GM23338 (cell line): ENCODE results near the gene ANAPC2. TPM values are rescaled to one million over a fixed set of nuclear protein-coding genes. Genes with fewer than 3 reads are reported as not detected.

ENCODE experiments used
- microRNA-seq: library from miRNA; unstranded; fragments of <30 nt; microRNA quantifications from one replicate; pipeline ENCODE4, GENCODE V29; 2017
- polyA plus RNA-seq: library from polyadenylated mRNA; unstranded; fragments of >200 nt; fragmentation: Nextera tagmentation; extraction: Ambion mirVana; gene quantifications from 2 replicates; pipeline ENCODE4 v1.2.1, GENCODE V29; 2016
- small RNA-seq: library from RNA; depleted of rRNA; stranded (forward); fragments of <200 nt; gene quantifications from one replicate; pipeline ENCODE3, GENCODE V24; 2014; ENCODE audit warnings: low replicate concordance
- total RNA-seq: library from RNA; depleted of rRNA; stranded (reverse); fragments of >200 nt; shearing (Covaris generic); gene quantifications from 2 replicates; pipeline ENCODE4 v1.2.3, GENCODE V29; 2014; rRNA removed

Gene ANAPC2
- total and polyA plus RNA-seq, 2 experiments from 2014 or later: 16.4 to 42.9 TPM

Small RNA genes within 50 kb of the gene (microRNA-seq; reads per million reads assigned to microRNA genes)
- not detected for gene MIR3621

Small RNA genes within 50 kb of the gene (small RNA-seq; reads per million reads assigned to genes)
- not detected for gene MIR3621

Other genes with a start within 250 kb of the ANAPC2 start
Only the 30 nearest of the 33 such genes appear.
- 1.9 TPM in 1 of 2 replicates, not detected in the other for gene PTGDS, start 211.1 kb downstream of the ANAPC2 start, total RNA-seq
- 3.1 and 5.9 TPM in 2 replicates for gene PTGDS, start 211.1 kb downstream of the ANAPC2 start, polyA plus RNA-seq
- not detected in 2 replicates for gene LCNL1, start 205.6 kb downstream of the ANAPC2 start, total RNA-seq
- 0.11 and 0.14 TPM in 2 replicates for gene LCNL1, start 205.6 kb downstream of the ANAPC2 start, polyA plus RNA-seq
- 33.9 and 71.5 TPM in 2 replicates for gene PAXX, start 196.1 kb downstream of the ANAPC2 start, total RNA-seq
- gene PAXX, start 196.1 kb downstream of the ANAPC2 start, polyA plus RNA-seq: 86.0 and 88.3 TPM in 2 replicates
- gene CLIC3, start 192.0 kb downstream of the ANAPC2 start, total RNA-seq: 0.56 TPM in 1 of 2 replicates, not detected in the other
- gene CLIC3, start 192.0 kb downstream of the ANAPC2 start, polyA plus RNA-seq: 0.53 and 0.57 TPM in 2 replicates
- gene ABCA2, start 160.3 kb downstream of the ANAPC2 start, total RNA-seq: 14.2 and 16.0 TPM in 2 replicates
- 5.6 and 7.0 TPM in 2 replicates for gene ABCA2, start 160.3 kb downstream of the ANAPC2 start, polyA plus RNA-seq
- not detected in 2 replicates for gene FUT7, start 156.5 kb downstream of the ANAPC2 start, total RNA-seq
- gene FUT7, start 156.5 kb downstream of the ANAPC2 start, polyA plus RNA-seq: not detected in 2 replicates
- gene NPDC1, start 142.4 kb downstream of the ANAPC2 start, total RNA-seq: 26.2 and 34.3 TPM in 2 replicates
- gene NPDC1, start 142.4 kb downstream of the ANAPC2 start, polyA plus RNA-seq: 35.5 and 36.7 TPM in 2 replicates
- gene ENTPD2, start 134.5 kb downstream of the ANAPC2 start, total RNA-seq: 1.1 and 1.9 TPM in 2 replicates
- 1.8 and 2.9 TPM in 2 replicates for gene ENTPD2, start 134.5 kb downstream of the ANAPC2 start, polyA plus RNA-seq
- 55.1 and 60.3 TPM in 2 replicates for gene SAPCD2, start 118.0 kb downstream of the ANAPC2 start, total RNA-seq
- gene SAPCD2, start 118.0 kb downstream of the ANAPC2 start, polyA plus RNA-seq: 13.4 and 14.5 TPM in 2 replicates
- gene UAP1L1, start 111.0 kb downstream of the ANAPC2 start, total RNA-seq: 5.5 and 8.1 TPM in 2 replicates
- gene UAP1L1, start 111.0 kb downstream of the ANAPC2 start, polyA plus RNA-seq: 2.5 and 3.4 TPM in 2 replicates
- 35.7 and 39.9 TPM in 2 replicates for gene MAN1B1, start 101.6 kb downstream of the ANAPC2 start, total RNA-seq
- gene MAN1B1, start 101.6 kb downstream of the ANAPC2 start, polyA plus RNA-seq: 15.7 and 18.2 TPM in 2 replicates
- gene DPP7, start 73.8 kb downstream of the ANAPC2 start, total RNA-seq: 9.7 and 19.7 TPM in 2 replicates
- gene DPP7, start 73.8 kb downstream of the ANAPC2 start, polyA plus RNA-seq: 25.2 and 26.8 TPM in 2 replicates
- gene GRIN1, start 49.4 kb downstream of the ANAPC2 start, total RNA-seq: 2.1 and 5.5 TPM in 2 replicates
- 2.5 and 2.7 TPM in 2 replicates for gene GRIN1, start 49.4 kb downstream of the ANAPC2 start, polyA plus RNA-seq
- 0.16 and 0.21 TPM in 2 replicates for gene LRRC26, start 18.5 kb downstream of the ANAPC2 start, total RNA-seq
- 3.0 and 4.3 TPM in 2 replicates for gene LRRC26, start 18.5 kb downstream of the ANAPC2 start, polyA plus RNA-seq
- not detected in 2 replicates for gene TMEM210, start 16.5 kb downstream of the ANAPC2 start, total RNA-seq
- gene TMEM210, start 16.5 kb downstream of the ANAPC2 start, polyA plus RNA-seq: not detected in 2 replicates
- gene SSNA1, start 116 bp upstream of the ANAPC2 start, total RNA-seq: 91.5 and 132 TPM in 2 replicates
- gene SSNA1, start 116 bp upstream of the ANAPC2 start, polyA plus RNA-seq: 154 TPM in 2 replicates
- 29.2 and 29.3 TPM in 2 replicates for gene TPRN, start 12.2 kb upstream of the ANAPC2 start, total RNA-seq
- gene TPRN, start 12.2 kb upstream of the ANAPC2 start, polyA plus RNA-seq: 6.4 and 9.1 TPM in 2 replicates
- 43.2 and 53.4 TPM in 2 replicates for gene TMEM203, start 17.1 kb upstream of the ANAPC2 start, total RNA-seq
- 32.7 and 37.4 TPM in 2 replicates for gene TMEM203, start 17.1 kb upstream of the ANAPC2 start, polyA plus RNA-seq
- 25.4 and 38.1 TPM in 2 replicates for gene NDOR1, start 17.1 kb upstream of the ANAPC2 start, total RNA-seq
- 19.4 and 19.7 TPM in 2 replicates for gene NDOR1, start 17.1 kb upstream of the ANAPC2 start, polyA plus RNA-seq
- gene RNF208, start 33.7 kb upstream of the ANAPC2 start, total RNA-seq: 1.4 and 1.9 TPM in 2 replicates
- gene RNF208, start 33.7 kb upstream of the ANAPC2 start, polyA plus RNA-seq: 5.6 and 7.4 TPM in 2 replicates
- gene CYSRT1, start 36.6 kb upstream of the ANAPC2 start, total RNA-seq: 1.4 and 2.0 TPM in 2 replicates
- 2.0 and 3.2 TPM in 2 replicates for gene CYSRT1, start 36.6 kb upstream of the ANAPC2 start, polyA plus RNA-seq
- gene RNF224, start 38.9 kb upstream of the ANAPC2 start, total RNA-seq: 0.63 TPM in 1 of 2 replicates, not detected in the other
- not detected in 2 replicates for gene RNF224, start 38.9 kb upstream of the ANAPC2 start, polyA plus RNA-seq
- gene SLC34A3, start 42.3 kb upstream of the ANAPC2 start, total RNA-seq: not detected in 2 replicates
- not detected in 2 replicates for gene SLC34A3, start 42.3 kb upstream of the ANAPC2 start, polyA plus RNA-seq
- gene TUBB4B, start 52.7 kb upstream of the ANAPC2 start, total RNA-seq: 334 and 374 TPM in 2 replicates
- 389 and 408 TPM in 2 replicates for gene TUBB4B, start 52.7 kb upstream of the ANAPC2 start, polyA plus RNA-seq
- not detected in 2 replicates for gene STPG3, start 62.7 kb upstream of the ANAPC2 start, total RNA-seq
- gene STPG3, start 62.7 kb upstream of the ANAPC2 start, polyA plus RNA-seq: not detected in 2 replicates
- gene NELFB, start 66.8 kb upstream of the ANAPC2 start, total RNA-seq: 79.5 and 97.3 TPM in 2 replicates
- gene NELFB, start 66.8 kb upstream of the ANAPC2 start, polyA plus RNA-seq: 30.0 and 31.2 TPM in 2 replicates
- gene TOR4A, start 89.2 kb upstream of the ANAPC2 start, total RNA-seq: 14.4 and 19.0 TPM in 2 replicates
- 2.0 and 2.1 TPM in 2 replicates for gene TOR4A, start 89.2 kb upstream of the ANAPC2 start, polyA plus RNA-seq
- gene NRARP, start 113.7 kb upstream of the ANAPC2 start, total RNA-seq: 39.0 and 55.1 TPM in 2 replicates
- gene NRARP, start 113.7 kb upstream of the ANAPC2 start, polyA plus RNA-seq: 4.0 and 4.8 TPM in 2 replicates
- 3.6 and 4.4 TPM in 2 replicates for gene EXD3, start 234.6 kb upstream of the ANAPC2 start, total RNA-seq
- 9.7 and 9.9 TPM in 2 replicates for gene EXD3, start 234.6 kb upstream of the ANAPC2 start, polyA plus RNA-seq
- gene NOXA1, start 234.8 kb upstream of the ANAPC2 start, total RNA-seq: 0.59 and 0.62 TPM in 2 replicates
- gene NOXA1, start 234.8 kb upstream of the ANAPC2 start, polyA plus RNA-seq: 0.68 and 1.4 TPM in 2 replicates